NCI-H69 (cell line): ENCODE data around the gene TLCD2.
"Not testable (repeated sequence)": the region's sequence is repeated elsewhere in the genome, so short reads cannot be mapped to it uniquely, and the experiment has no call there.

Experiments used
- DNase-seq: peaks from one replicate; lab custom pipeline; 2025; lab: John Stamatoyannopoulos, UW

The TLCD2 gene, protein sequence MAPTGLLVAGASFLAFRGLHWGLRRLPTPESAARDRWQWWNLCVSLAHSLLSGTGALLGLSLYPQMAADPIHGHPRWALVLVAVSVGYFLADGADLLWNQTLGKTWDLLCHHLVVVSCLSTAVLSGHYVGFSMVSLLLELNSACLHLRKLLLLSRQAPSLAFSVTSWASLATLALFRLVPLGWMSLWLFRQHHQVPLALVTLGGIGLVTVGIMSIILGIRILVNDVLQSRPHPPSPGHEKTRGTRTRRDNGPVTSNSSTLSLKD

DNA sequence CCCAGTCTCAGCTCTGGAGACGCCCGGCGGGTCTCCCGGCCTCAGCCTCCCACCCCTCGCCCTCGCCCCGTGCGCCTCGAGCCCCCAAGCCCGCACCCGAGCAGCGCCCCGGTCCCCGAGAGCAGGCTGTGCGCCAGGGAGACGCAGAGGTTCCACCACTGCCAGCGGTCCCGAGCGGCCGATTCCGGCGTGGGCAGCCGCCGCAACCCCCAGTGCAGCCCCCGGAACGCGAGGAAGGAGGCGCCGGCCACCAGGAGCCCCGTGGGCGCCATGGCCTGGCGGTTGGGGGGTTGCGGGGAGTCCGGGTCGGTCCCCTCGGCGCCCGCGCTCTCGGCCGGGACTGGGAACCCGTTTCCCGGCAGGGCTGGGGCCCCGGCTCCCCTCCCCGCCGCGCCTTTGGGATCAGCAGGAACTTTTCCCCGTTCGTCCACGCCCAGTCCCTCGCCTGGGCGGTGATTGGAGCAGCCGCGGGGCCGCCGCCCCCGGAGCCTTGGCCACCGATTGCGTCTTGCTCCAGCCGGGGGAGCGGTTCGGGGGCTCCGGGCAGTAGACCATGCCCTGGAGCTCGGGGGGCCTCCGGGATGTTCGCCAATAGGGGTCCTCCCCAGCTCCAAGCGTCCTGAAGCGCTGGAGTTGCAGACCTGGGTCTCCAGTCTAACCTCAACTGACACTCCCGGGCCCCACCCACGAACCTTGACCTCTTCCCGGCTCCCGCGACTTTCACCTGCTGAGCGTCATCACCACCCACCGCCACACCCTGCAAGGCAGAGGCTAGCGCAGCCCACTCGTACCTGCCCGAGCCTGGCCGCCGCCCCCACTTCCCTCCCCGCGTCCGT is at the start of gene TLCD2:
TSS of gene TLCD2 (minus strand) at position 407 of the 836 bp plus-strand sequence. CDS start at position 272, 135 bp downstream.
- DNase-seq = peak; percentile 57

DNA sequence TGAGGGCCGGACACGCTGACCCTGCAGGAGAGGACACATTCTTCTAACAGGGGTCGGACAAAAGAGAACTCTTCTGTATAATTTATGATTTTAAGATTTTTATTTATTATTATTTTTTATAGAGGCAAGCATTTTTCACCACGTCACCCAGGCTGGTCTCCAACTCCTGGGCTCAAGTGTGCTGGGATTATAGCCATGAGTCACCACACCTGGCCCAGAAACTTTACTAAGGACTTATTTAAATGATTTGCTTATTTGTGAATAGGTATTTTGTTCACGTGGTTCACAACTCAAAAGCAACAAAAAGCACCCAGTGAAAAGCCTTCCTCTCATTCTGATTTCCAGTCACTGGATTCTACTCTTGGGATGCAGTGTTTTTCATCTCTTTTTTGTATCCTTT is 49.4 kb upstream of the TLCD2 start:
- no peak for DNase-seq

DNA sequence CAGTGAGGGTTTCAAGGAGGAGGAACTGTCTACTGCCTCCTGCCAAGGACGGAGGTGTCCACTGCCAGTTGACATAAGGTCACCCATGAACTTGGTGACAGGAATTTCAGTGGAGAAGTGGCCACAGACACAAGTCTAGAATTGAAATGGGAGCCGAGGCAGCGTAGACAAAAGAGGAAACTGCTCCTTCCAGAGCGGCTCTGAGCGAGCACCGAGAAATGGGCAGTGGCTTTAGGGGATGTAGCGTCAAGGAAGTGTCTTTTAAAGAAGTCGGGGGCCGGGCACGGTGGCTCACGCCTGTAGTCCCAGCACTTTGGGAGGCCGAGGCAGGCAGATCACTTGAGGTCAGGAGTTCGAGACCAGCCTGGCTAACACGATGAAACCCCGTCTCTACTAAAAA is 48.6 kb upstream of the TLCD2 start:
- no peak for DNase-seq

DNA sequence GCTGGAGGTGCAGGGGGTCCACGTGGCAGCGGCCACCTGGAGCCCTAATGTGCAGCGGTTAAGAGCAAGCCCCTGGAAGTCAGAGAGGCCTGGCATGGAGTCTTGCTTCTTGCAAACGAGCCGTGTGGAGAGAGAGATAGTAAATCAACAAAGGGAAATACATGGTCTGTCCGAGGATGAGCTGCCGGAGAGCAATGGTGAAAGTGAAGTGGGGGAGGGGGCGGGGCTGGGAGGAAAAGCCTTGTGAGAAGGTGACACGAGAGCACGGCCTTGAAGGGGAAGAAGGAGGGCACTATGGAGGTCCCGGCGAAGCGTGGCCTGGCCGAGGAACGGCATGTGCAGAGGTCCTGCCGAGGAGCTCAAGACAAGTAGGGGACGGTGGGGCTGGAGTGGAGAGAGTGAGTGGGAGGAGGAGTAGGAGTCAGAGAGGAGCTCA is 45.7 kb upstream of the TLCD2 start:
- DNase-seq = peak; percentile 54

DNA sequence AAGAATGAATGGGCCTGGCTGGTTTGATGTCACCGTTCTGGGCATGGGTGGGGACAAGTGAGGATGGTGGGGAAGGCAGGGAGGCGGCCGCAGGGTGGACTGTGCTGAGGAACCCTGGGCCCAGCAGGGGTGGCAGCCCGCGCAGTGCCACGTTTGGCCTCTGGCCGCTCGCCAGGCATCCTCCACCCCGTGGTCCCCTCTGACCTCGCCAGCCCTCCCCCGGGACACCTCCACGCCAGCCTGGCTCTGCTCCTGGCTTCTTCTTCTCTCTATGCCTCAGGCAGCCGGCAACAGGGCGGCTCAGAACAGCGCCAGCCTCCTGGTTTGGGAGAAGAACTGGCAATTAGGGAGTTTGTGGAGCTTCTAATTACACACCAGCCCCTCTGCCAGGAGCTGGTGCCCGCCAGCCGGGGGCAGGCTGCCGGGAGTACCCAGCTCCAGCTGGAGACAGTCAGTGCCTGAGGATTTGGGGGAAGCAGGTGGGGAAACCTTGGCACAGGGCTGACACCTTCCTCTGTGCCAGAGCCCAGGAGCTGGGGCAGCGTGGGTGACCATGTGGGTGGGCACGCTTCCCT is 45.2 kb upstream of the TLCD2 start:
- DNase-seq = peak; percentile 87

DNA sequence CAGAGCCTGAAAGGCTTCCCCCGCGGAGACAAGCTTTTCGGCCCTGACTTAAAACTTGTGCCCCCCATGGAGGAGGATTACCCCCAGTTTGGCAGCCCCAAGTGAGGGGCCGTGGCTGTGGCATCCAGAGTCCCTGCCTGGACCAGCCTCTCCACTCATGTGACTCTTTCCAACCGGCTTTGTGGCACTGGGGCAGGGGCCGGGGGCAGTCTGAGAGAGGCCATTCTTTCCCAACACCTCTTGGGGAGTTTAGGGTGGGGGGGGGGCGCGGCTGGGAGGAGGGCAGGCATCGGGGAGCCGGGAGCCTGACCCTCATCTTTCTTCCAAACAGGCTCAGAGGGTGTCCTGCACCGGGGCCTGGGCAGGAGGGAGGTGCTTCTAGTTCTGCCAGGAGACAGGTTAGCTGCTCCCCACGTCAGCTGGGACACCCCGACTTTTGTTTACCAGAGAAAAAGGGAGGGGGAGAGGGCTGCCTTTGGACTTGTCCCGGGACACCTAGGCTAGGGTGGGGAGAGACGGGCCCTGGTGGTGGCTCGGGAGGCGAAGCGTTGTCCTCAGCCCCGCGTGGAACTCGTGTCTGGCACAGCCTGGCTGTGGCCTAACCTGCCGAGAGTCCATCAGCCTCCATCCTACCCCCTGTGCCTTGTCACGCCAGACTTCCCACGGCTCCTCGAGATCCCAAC is 44.4 kb upstream of the TLCD2 start:
- DNase-seq = no peak

DNA sequence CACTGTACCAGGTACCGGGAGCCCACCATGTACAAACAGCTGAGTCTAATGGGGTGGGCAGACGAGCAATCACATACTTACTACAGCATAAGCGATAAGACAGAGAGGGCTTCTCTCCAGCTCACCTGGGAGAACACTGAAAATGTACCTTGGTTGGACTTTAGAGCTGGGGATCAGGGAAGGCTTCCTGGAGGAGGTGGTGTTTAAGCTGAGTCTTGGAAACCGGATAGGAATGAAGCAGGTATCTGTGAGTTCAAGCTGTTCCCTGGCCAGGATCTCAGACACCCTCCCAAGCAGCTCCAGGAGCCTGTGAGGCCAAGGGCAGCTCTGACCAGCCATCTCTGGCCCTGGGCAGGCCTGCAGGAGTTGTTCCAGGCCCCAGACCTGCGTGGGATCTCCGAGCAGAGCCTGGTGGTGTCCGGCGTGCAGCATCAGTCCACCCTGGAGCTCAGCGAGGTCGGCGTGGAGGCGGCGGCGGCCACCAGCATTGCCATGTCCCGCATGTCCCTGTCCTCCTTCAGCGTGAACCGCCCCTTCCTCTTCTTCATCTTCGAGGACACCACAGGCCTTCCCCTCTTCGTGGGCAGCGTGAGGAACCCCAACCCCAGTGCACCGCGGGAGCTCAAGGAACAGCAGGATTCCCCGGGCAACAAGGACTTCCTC is 43.7 kb upstream of the TLCD2 start:
- DNase-seq = no peak

DNA sequence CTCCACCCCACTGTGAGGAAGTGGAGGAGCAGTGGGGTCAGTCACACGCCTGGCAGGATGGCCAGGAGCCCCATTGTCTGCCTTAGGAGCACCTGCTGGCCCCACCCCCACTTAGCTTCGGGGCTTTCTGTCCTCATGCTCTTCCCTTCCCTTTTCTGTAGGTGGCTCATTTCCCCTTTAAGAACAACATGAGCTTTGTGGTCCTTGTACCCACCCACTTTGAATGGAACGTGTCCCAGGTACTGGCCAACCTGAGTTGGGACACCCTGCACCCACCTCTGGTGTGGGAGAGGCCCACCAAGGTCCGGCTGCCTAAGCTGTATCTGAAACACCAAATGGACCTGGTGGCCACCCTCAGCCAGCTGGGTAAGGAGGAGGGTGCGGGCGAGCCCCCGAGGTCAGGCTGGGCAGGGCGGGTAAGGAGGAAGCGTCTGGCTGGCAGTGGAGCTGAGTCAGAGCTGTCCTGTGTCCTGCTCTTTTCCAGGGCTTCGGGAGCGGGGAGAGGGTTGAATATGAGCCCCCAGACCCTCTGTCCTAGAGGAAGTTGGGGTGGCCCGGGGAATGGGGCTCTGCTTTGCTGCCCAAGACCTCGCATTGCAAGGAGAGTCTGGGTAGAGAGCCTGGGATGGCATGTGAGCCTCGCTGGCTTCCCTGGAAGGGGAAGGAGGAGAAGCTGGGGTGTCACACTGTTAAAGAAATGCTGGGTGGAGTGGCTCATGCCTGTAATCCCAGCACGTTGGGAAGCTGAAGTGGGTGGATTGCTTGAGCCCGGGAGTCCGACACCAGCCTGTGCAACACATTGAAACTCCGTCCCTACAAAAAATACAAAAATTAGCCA is 42.5 kb upstream of the TLCD2 start:
- DNase-seq = peak; percentile 75

DNA sequence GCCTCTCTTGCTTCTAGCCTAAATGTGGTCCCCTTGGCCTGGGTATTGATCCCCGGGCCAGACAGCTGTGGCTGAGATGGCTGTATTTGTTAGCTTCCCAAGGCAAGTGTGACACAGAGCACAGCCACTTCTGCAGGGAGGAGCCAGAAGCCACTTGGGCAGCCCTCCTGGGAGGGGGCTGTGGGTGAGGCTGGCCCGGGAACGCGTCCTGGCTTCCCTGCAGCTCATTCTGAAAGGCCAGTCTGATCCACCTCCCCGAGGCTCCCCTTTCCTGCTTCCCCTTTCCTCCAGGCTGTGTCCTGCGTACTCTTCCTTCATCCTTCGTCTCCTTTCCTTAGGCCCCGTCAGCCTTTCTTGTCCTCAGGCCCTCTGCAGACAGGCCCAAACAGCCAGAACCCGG is 40.5 kb upstream of the TLCD2 start:
- no peak for DNase-seq

DNA sequence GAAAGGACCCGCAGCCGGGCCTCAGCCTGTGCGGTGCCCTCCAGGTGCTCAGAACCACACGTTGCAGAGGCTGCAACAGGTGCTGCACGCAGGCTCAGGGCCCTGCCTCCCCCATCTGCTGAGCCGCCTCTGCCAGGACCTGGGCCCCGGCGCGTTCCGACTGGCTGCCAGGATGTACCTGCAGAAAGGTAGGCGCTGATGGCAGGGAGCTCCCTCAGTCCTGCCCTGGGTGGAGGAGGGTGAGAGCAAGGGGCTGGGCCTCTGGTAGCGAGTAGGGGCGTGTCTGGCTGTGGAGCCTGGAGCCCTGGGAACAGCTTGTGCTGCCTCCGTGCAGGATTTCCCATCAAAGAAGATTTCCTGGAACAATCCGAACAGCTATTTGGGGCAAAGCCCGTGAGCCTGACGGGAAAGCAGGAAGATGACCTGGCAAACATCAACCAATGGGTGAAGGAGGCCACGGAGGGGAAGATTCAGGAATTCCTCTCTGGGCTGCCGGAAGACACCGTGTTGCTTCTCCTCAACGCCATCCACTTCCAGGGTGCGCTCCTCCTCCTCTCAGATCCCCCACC is 36.9 kb upstream of the TLCD2 start:
- DNase-seq = no peak

DNA sequence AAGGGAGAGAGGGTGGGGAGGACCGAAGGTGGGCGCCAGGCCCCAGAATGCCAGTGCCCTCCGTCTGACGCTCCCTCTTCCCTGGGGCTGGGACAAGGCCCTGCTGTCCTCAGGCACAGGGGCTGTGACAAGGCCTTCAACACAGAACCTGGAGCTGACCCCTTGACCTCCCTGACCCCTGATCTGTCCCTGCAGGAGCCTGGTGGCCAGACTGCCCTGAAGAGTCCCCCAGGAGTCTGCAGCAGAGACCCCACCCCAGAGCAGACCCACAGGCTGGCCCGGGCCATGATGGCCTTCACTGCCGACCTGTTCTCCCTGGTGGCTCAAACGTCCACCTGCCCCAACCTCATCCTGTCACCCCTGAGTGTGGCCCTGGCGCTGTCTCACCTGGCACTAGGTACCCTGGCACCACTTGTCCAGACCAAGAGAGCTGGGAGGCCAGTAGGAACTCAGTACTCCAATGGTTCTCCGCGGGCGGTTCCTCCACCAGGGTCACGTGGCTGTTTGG is 35.4 kb upstream of the TLCD2 start:
- DNase-seq = no peak

DNA sequence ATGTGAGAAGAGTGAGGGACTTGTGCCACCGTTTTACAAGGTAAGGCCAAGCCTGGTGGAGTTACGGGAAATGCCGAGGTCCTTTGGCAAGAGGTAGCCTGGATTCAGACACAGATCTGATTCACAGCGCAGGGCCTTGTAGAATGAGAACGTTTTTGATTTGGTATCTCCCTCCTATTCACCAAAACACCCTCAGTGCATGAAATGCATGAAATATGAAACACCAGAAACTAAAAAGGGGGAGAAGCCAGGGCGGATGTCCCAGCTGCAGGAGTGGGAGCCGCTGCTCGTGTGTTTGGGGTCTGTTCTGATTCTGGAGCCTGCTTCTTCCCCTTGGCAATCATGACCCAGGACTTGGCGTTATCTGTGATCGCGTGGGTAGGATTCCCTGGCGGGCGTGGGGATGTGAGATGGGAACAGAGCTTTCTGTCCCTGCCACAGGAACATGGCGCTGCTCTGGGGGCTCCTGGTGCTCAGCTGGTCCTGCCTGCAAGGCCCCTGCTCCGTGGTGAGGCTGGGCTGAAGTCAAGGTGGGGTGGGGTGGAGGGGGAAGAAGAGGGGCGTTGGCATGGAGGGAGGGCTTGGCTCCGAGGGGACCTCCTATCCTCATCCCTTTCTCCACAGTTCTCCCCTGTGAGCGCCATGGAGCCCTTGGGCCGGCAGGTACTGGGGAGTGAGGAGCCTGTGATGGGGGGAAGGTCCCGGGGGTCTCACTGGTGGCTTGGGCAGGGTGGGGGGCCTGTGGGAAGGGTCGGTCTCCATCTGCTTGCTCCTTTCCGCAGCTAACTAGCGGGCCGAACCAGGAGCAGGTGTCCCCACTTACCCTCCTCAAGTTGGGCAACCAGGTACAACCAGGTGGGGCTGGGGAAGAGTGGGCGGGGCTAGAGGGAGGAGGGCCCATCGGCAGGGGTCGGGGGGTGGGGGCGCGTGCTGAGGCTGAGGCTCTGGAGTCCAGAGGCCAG is 34.7 kb upstream of the TLCD2 start:
- no peak for DNase-seq

DNA sequence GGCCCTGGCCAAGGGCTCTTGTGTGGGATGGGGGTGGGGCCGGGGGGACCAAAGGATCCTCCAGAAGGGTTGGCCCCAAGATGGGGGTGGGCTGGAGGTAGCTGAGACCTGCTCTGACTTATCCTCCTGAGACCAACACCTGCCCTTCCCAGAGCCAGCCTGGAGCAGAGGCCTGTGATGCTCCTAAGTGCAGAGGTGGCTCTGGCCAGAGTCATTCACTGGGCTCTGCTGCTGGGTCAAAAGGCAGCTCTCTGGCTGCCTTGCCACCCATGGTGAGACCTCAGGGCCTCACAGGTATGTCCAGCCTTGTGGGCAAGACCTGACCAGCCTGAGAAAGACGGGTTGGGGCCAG is 32.9 kb upstream of the TLCD2 start:
- no peak for DNase-seq

DNA sequence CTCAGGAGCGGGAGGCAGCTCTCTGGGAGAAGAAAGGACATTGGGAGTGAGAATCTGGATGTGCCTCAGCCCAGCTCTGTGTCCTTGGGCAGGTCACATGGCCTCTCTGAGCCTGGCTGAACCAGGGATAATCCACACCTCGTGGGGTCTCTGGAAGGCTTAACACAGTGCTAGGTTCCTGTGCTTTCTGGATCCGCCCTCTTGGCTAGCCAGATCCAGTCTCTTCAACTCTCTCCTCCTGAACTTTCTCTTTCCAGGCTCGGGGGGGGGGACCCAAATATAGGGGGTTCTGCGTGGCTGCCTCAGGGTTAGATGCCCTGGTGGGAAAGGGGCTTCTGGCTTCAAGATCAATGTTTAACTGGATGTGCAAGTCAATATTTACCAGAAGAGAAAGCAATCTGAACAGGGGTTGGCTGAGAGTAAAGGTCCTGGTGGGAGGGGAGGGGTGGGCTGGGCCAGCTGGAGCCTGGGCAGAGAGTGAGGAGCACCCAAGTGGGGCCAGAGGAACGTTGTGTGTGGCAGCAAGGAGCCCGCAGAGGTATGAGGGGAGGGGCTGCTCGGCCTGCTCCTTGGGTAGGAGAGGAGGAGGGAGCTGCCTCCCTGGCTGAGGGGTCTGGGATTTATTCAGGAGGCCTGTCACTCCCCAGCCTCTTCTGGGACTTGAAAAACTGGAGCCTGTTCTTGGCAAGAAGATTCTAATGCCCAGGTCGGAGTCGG is 32.4 kb upstream of the TLCD2 start, which contains the start of gene SERPINF2:
TSS of gene SERPINF2 (plus strand) at position 501 of the 717 bp plus-strand sequence. CDS start 2,125 bp downstream, outside the sequence.
- DNase-seq = no peak

DNA sequence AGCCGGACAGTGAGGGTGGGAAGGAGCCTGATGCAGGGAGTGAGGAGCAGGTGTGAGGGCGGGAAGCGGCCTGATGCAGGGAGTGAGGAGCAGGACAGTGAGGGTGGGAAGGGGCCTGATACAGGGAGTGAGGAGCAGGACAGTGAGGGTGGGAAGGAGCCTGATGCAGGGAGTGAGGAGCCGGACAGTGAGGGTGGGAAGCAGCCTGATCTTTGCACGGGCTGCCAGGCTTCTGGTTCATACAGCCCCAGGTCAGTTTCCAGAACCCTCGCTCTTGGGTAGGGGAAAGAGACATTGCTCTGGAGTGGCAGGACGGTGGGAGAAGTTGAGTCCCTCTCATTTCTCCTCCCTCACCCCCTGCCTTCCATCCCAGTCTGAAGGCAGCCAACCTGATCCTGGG is 31.7 kb upstream of the TLCD2 start:
- not testable (repeated sequence) for DNase-seq

DNA sequence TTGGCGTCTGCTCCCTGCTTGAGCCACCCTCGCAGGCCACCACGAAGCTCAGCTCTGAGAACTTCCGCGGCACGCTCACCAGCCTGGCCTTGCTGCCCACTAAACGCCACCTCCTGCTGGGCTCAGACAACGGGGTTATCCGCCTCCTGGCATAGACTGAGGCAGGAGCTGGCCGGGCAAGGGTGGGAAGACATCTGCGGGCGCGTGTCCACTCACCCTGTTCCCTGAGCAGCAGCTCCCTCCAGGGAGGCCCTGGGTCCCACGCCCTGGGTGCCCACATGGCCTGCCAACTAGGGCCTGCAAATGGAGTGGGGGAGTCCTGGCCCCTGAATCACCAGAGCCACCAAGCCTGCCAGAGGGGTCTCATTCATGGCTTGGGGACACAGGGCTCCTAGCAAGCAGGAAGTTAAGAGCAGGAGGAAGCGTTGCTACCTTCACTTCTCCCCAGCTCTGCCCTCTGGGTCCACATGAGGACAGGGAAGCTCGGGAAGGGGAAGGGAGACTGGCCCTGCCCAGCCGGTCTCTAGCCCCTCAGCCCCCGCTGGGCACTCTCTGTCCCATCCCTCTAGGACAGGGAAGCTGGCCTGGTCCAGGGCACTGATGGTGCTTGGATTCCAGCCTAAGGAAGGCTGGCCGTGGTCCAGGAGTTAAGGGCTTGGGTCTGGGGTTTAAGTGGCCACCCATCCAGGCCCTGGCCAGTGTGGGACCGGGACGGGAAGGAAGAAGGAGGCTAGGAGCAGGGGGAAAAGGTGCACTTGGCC is 27.5 kb upstream of the TLCD2 start:
- no peak for DNase-seq

DNA sequence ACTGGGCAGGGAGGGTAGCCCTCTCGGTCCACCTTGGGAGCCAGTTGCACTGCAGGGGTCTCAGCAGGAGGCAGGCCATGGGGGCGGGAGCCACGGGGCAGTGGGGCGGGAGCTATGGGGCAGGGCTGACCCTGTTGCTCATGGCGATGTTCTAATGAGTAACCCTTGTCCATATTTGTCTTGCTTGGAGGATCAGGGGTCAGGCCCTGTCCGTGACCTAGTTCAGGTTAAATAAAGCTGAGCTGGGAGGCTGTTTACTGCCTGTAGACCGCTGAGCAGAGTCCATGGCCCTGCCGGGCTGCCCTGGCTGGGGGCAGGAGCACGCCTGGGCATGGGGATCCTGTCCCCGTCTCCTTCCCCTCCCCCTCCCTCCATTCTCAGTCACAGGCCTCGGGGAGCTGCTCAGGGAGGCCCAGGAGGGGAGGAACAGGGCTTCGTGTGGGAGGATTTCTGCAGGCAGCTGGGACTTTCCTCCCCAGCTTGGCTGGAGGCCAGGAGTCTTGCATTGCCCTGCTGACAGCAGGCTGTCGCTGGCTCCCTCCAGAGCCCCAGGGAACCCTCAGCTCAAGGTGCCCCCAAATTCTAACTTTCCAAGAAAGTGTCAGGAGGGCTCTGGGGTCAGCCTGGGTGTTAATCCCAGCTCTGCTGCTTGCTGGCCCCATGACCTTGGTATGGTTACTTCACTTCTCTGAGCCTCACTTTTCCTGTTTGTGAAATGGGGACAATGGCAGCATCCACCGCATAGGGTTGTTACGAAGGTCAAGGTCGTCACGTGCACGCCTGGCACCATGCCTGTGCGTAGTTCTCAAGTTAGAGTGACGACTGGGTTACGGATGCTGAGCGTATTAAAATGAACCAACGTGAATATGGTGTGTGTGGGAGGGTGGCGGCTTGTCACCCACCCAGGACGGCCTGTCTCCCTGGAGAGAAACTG is 26.4 kb upstream of the TLCD2 start:
- peak; percentile 28 for DNase-seq
